ENCODE results near the gene BAIAP2L2.
A peak's percentile ranks its signal among the peaks of the same experiment; 100 is the strongest.

The BAIAP2L2 gene

DNA sequence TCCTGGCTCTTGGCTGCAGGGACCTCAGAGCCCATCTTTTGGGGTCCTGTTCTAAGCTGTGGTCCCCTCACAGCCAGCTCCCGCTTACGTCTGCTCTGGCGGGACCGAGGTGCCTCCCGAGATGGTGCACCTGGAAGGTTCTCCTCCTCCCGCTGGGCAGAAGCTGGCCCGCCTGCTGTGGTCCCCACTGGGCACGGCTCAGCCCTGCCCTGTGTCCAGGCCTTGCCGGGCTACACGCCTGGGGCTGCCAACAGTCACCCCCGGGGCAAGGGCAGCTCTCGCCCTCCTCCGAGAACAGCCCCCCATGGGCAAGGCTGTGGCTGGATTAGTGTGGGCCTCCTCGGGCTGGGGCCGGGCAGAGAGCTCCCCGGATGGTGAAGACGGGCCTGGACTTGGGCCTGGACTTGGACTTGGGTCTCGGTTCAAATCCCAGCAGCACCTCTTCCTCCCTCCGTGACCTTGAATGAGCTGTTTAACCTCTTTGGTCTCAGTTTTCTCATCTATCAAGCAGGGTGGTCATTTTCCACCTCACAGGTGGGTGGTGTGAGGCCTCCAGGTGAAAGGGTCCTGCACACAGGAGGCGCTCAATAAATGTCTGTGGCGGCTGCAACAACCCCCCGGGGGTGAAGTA lies 998 bp downstream of the BAIAP2L2 start:
- H3K4me3 ChIP-seq (ENCODE audit: low read depth, low read length) = no peak overlapping the region
- TF ChIP-seq, protein P1, sequence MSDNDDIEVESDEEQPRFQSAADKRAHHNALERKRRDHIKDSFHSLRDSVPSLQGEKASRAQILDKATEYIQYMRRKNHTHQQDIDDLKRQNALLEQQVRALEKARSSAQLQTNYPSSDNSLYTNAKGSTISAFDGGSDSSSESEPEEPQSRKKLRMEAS (IDR thresholded peaks at IDR 0.05; ENCODE audit: low read depth, low read length) = no peak
- TF ChIP-seq, protein P2, sequence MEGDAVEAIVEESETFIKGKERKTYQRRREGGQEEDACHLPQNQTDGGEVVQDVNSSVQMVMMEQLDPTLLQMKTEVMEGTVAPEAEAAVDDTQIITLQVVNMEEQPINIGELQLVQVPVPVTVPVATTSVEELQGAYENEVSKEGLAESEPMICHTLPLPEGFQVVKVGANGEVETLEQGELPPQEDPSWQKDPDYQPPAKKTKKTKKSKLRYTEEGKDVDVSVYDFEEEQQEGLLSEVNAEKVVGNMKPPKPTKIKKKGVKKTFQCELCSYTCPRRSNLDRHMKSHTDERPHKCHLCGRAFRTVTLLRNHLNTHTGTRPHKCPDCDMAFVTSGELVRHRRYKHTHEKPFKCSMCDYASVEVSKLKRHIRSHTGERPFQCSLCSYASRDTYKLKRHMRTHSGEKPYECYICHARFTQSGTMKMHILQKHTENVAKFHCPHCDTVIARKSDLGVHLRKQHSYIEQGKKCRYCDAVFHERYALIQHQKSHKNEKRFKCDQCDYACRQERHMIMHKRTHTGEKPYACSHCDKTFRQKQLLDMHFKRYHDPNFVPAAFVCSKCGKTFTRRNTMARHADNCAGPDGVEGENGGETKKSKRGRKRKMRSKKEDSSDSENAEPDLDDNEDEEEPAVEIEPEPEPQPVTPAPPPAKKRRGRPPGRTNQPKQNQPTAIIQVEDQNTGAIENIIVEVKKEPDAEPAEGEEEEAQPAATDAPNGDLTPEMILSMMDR (IDR thresholded peaks at IDR 0.05; ENCODE audit: low read depth, low read length) = no peak
- TF ChIP-seq POLR2A (IDR thresholded peaks at IDR 0.05; ENCODE audit: extremely low read depth, insufficient read length) (no peak), MYC (IDR thresholded peaks at IDR 0.05; ENCODE audit: low read depth, low read length) (no peak)
- no peak for DNase-seq (ENCODE audit: low read depth)

DNA sequence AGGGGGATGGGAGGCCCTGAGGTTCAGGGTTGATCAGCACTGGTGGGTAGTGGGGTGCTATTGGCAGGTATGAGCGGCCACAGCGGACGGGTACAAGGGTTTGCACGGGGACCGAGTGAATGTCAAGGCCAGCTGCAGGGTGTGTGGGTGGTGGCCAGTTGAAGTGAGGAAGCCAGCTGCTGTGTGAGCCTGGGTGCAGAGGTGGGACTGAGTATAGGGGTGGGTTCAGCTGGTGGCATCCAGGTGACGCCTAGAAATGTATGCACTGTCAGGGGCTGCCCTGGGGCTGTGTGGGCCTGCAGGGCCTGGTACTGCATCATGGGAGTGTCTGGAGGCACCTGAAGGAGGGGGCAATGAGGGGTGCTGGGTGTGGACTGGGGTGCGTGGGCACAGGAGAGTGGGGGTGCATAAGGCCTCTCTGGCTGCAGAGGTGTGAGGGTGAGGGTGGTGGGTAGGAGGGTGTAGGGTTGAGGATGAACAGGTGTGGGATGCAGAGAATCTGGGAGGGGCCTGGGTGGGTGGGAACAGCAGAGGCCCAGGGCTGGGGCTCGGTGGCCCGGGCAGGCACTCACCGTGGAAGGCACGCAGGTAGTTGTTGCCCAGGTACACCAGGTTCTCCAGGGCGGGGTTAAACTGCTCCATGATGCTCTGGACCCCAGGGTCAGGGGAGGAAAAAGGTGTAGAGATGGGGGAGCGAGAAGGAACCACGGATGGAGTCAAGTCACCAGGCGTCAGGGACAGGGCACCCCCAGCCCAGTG lies 1.7 kb downstream of the BAIAP2L2 start:
- no peak overlapping the region for H3K4me3 ChIP-seq (ENCODE audit: low read depth, low read length)
- no peak for DNase-seq (ENCODE audit: low read depth)
- TF ChIP-seq, protein P2 (IDR thresholded peaks at IDR 0.05; ENCODE audit: low read depth, low read length) = no peak
- no peak for TF ChIP-seq MYC (IDR thresholded peaks at IDR 0.05; ENCODE audit: low read depth, low read length)
- TF ChIP-seq POLR2A (IDR thresholded peaks at IDR 0.05; ENCODE audit: extremely low read depth, insufficient read length) = no peak
- TF ChIP-seq, protein P1 (IDR thresholded peaks at IDR 0.05; ENCODE audit: low read depth, low read length) = no peak

DNA sequence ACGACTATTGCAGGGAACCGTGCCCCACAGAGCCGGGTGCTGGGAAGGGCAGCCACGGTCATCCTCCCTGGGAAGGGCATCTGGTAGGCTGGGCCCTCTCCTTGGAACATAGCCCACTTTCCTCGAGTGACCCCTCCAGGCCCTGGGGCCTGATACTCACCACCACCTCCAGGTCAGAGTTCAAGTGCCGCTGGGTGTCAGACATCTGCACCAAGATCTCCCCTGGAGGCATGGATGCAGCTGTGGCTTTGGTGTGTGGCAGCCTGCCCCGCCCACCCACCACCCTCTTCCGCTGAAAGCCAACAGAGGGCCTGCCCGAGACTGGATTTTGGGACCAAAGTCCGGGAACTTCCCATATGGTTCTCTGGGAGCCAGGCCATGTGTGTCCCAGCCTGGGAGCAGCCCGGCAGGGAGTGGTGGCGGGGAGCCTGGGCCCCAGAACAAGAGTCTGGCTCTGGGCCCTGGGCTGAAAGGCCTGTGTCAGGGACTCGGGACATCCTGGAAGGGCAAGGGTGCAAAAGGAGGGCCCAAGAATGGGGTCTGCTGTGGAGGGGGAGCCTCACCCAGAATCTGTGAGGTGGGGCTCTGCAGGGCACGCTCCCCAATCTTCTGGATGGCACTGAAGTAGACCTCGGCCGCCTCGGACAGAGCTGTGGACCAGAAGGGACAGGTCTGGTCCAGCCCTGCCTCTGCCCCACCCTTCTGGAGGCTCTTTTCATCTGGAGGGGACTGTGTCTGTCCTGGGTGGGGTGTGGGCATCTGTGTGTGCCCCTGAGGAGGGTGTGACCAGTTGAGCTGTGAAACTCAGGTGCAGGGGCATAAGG lies 2.6 kb downstream of the BAIAP2L2 start:
- no peak overlapping the region for H3K4me3 ChIP-seq (ENCODE audit: low read depth, low read length)
- no peak for DNase-seq (ENCODE audit: low read depth)
- TF ChIP-seq POLR2A (IDR thresholded peaks at IDR 0.05; ENCODE audit: extremely low read depth, insufficient read length) (no peak), MYC (IDR thresholded peaks at IDR 0.05; ENCODE audit: low read depth, low read length) (no peak)
- TF ChIP-seq, protein P2 (IDR thresholded peaks at IDR 0.05; ENCODE audit: low read depth, low read length) = no peak

DNA sequence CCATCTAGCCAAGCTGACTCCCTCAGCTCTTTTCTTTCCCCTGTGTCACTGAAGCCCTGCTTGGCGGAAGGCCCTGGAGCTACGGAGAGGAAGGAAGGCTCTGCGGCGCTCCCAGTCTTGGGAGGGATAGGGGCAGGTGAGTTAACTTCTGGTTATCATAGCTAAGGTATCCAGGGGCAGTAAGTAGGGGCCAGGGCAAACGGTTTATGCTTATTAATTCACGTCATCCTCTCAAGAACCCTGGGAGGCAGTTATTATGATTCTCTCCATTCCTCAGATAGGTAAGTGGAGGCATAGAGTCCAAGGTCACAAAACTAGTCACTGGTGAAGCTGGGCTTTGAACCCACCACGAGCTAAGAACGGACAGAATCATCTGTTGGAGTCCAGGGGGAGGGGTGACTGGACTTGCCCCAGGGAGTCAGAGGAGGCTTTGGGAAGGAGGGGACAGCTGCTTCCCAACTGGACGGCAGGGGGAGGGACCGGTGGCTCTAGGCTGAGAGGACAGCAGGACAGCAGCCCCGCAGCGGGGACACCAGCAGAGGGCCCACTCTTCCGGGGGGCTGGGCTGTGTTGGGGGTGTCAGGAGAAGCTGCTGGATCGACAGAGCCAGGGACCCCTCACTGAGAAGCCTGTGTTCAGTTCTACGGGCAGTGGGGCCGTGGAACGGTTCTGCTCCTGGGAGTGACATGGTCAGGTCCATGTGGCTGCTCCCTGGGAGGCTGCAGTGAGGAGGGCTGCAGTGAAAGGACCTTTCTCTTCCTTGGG lies 3.5 kb downstream of the BAIAP2L2 start:
- no peak for DNase-seq (ENCODE audit: low read depth)
- H3K4me3 ChIP-seq (ENCODE audit: low read depth, low read length) = no peak overlapping the region
- TF ChIP-seq, protein P2 (IDR thresholded peaks at IDR 0.05; ENCODE audit: low read depth, low read length) = no peak
- TF ChIP-seq POLR2A (IDR thresholded peaks at IDR 0.05; ENCODE audit: extremely low read depth, insufficient read length) (no peak), MYC (IDR thresholded peaks at IDR 0.05; ENCODE audit: low read depth, low read length) (no peak)
- TF ChIP-seq, protein P1 (IDR thresholded peaks at IDR 0.05; ENCODE audit: low read depth, low read length) = no peak

DNA sequence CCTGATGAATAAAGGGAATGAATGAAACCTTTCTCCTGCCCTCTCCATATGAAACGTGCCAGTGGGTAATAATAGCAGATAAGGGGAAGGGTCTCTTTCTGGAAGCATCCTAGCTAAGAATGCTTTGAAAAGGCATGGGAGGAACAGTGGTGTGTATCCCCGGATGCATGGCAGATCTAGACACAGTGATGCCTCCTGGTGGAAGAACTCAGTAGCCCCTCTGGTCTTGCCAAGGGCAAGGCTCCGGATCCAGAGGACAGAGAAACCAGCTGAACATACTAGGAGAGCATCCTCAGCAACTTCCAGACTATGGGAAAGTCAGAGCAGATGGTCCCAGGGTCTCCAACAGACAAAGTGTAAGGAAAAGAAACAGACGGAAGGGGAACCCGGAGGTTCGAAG lies 6.4 kb downstream of the BAIAP2L2 start:
- DNase-seq (ENCODE audit: low read depth) = peak; percentile 53
- TF ChIP-seq, protein P1 (IDR thresholded peaks at IDR 0.05; ENCODE audit: low read depth, low read length) = no peak
- no peak for TF ChIP-seq POLR2A (IDR thresholded peaks at IDR 0.05; ENCODE audit: extremely low read depth, insufficient read length)
- TF ChIP-seq, protein P2 (IDR thresholded peaks at IDR 0.05; ENCODE audit: low read depth, low read length) = peak; percentile 53
- no peak overlapping the region for H3K4me3 ChIP-seq (ENCODE audit: low read depth, low read length)

Data from NB4 (cell line).